HEK293T (cell line): ENCODE results near the gene TXLNA.

Experiments
- CTCF ChIA-PET: fragments of 350-600 bp; formaldehyde crosslinking; extraction: SDS; loops from one replicate; lab custom pipeline; 2021; ENCODE audit warnings: antibody characterized with exemption, inconsistent platforms; lab: Yijun Ruan, JAX
- POLR2A ChIA-PET: fragments of 350-600 bp; formaldehyde crosslinking; extraction: SDS; loops from one replicate; lab custom pipeline; 2020; ENCODE audit warnings: antibody characterized with exemption, inconsistent platforms; lab: Yijun Ruan, JAX
- DNase-seq: peaks from one replicate; pipeline ENCODE4 v3.0.0; 2012; ENCODE audit warnings: mixed read lengths; ENCODE audit errors: extremely low spot score
- ARNT ChIP-seq: fragments of 450-650 bp; IDR thresholded peaks from 2 replicates; pipeline ENCODE4 v1.6.1; 2017; ENCODE audit warnings: mild to moderate bottlenecking
- BHLHE40 ChIP-seq: fragments of 450-650 bp; IDR thresholded peaks from 2 replicates; pipeline ENCODE4 v1.6.1; 2016; ENCODE audit warnings: mild to moderate bottlenecking, moderate library complexity, borderline replicate concordance
- CTBP1 ChIP-seq: fragments of 450-650 bp; IDR thresholded peaks from 2 replicates; pipeline ENCODE4 v1.6.1; 2016; ENCODE audit warnings: borderline replicate concordance
- ELF4 ChIP-seq: fragments of 450-650 bp; IDR thresholded peaks from 2 replicates; pipeline ENCODE4 v1.6.1; 2017; ENCODE audit warnings: antibody characterized with exemption
- FOXA1 ChIP-seq: fragments of 450-650 bp; IDR thresholded peaks from 2 replicates; pipeline ENCODE4 v1.6.1; 2016; ENCODE audit warnings: mild to moderate bottlenecking
- FOXK2 ChIP-seq: fragments of 450-650 bp; IDR thresholded peaks from 2 replicates; pipeline ENCODE4 v1.6.1; 2016; ENCODE audit warnings: mild to moderate bottlenecking
- FOXM1 ChIP-seq: fragments of 450-650 bp; IDR thresholded peaks from 2 replicates; pipeline ENCODE4 v1.6.1; 2017; ENCODE audit warnings: mild to moderate bottlenecking, borderline replicate concordance
- HDGF ChIP-seq: fragments of 450-650 bp; IDR thresholded peaks from 2 replicates; pipeline ENCODE4 v1.6.1; 2017; ENCODE audit warnings: antibody characterized with exemption, borderline replicate concordance
- L3MBTL2 ChIP-seq: fragments of 450-650 bp; conservative IDR thresholded peaks from 2 replicates; pipeline ENCODE4 v1.6.1; 2016; ENCODE audit warnings: mild to moderate bottlenecking
- LEF1 ChIP-seq: fragments of 450-650 bp; IDR thresholded peaks from 2 replicates; pipeline ENCODE4 v1.6.1; 2017; ENCODE audit warnings: mild to moderate bottlenecking, borderline replicate concordance
- NFRKB ChIP-seq: fragments of 450-650 bp; IDR thresholded peaks from 2 replicates; pipeline ENCODE4 v1.6.1; 2016; ENCODE audit warnings: mild to moderate bottlenecking, moderate library complexity
- SP1 ChIP-seq: fragments of 450-650 bp; IDR thresholded peaks from 2 replicates; pipeline ENCODE4 v1.6.1; 2017
- SUZ12 ChIP-seq: fragments of 450-650 bp; IDR thresholded peaks from 2 replicates; pipeline ENCODE4 v1.6.1; 2016; ENCODE audit warnings: mild to moderate bottlenecking
- TARDBP ChIP-seq: fragments of 450-650 bp; IDR thresholded peaks from 2 replicates; pipeline ENCODE4 v1.6.1; 2016
- ZNF384 ChIP-seq: fragments of 450-650 bp; IDR thresholded peaks from 2 replicates; pipeline ENCODE4 v1.6.1; 2016
- TF ChIP-seq, protein P1 (sequence below): fragments of 450-650 bp; IDR thresholded peaks from 2 replicates; pipeline ENCODE4 v1.6.1; 2016

The TXLNA gene

DNA sequence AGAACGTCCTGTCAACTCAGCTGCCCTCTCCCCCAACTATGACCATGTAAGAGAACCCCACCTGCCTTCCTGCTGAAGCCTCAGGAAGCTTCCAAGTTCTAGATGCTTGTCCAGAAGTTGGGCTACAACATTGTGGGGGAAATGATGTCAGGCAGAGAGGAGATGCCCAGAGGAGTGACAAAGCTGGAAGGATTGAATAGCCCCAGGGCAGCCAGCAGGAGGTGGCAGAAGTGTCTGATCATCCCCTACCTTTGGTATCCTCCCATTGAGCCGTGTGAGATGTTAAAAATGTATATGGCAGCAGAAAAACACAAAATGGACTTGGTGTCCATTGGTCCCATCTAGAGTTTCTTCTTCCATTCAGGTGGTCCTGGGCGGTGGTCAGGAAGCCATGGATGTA is 49.3 kb downstream of the TXLNA start:
- ChIA-PET POLR2A (interaction anchor here (1.1 to 1.3 kb wide), 3 partner anchors 8 to 197 kb away, joined by 3 to 4 read pairs (median 3); no protein-coding TSS in a partner anchor), CTCF (no interaction called here)
- no peak for DNase-seq
- no peak for TF ChIP-seq SP1
- TF ChIP-seq FOXM1 = no peak
- TF ChIP-seq NFRKB = no peak
- no peak for TF ChIP-seq ARNT
- TF ChIP-seq CTBP1 = no peak
- no peak for TF ChIP-seq ELF4
- no peak for TF ChIP-seq ZNF384
- TF ChIP-seq HDGF = no peak
- TF ChIP-seq TARDBP = no peak
- no peak for TF ChIP-seq L3MBTL2

DNA sequence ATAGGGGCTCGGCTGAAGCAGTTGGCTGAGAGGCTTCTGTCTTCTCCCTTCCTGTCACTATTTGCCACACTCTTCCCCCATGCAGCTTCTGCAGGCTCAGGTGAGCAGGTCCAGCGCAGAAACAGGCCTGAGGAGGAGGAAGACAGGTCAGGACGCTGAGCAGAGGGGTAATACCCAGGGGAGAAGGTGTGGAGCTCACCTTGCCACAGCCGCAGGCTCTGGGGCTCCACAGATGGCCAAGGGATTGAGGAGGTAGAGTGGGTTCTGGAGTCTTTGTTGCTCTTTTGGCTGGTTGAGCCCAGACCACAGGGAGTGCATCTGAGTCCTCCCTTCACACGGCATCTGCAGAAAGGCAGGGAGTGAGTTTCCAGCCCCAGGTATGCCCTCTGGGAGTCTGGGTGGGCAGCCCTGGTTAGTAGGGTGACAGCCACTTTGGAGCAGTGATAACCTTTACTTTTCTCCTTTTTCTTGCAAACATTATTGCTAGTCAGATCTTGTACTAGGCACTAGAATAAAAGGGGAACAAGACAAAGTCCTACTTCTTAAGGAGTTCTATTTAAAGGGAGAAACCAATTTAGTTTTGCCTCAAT is 52.5 kb downstream of the TXLNA start:
- POLR2A ChIA-PET = interaction anchor here (0.7 kb wide), 1 partner anchor 52 kb away, joined by 3 read pairs; the partner anchor contains the start of gene TXLNA
- no peak for DNase-seq
- no peak for TF ChIP-seq FOXA1
- no peak for TF ChIP-seq ARNT
- TF ChIP-seq BHLHE40 = no peak
- no peak for TF ChIP-seq FOXK2
- TF ChIP-seq TARDBP = no peak
- TF ChIP-seq L3MBTL2 = no peak
- TF ChIP-seq FOXM1 = no peak
- TF ChIP-seq, protein P1, sequence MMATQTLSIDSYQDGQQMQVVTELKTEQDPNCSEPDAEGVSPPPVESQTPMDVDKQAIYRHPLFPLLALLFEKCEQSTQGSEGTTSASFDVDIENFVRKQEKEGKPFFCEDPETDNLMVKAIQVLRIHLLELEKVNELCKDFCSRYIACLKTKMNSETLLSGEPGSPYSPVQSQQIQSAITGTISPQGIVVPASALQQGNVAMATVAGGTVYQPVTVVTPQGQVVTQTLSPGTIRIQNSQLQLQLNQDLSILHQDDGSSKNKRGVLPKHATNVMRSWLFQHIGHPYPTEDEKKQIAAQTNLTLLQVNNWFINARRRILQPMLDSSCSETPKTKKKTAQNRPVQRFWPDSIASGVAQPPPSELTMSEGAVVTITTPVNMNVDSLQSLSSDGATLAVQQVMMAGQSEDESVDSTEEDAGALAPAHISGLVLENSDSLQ = no peak
- TF ChIP-seq LEF1 = no peak
- no peak for TF ChIP-seq SP1
- TF ChIP-seq HDGF = no peak
- no peak for TF ChIP-seq ELF4
- TF ChIP-seq SUZ12 = no peak
- no peak for TF ChIP-seq NFRKB
- TF ChIP-seq ZNF384 = no peak
- TF ChIP-seq CTBP1 = no peak
- CTCF ChIA-PET = no interaction called here

DNA sequence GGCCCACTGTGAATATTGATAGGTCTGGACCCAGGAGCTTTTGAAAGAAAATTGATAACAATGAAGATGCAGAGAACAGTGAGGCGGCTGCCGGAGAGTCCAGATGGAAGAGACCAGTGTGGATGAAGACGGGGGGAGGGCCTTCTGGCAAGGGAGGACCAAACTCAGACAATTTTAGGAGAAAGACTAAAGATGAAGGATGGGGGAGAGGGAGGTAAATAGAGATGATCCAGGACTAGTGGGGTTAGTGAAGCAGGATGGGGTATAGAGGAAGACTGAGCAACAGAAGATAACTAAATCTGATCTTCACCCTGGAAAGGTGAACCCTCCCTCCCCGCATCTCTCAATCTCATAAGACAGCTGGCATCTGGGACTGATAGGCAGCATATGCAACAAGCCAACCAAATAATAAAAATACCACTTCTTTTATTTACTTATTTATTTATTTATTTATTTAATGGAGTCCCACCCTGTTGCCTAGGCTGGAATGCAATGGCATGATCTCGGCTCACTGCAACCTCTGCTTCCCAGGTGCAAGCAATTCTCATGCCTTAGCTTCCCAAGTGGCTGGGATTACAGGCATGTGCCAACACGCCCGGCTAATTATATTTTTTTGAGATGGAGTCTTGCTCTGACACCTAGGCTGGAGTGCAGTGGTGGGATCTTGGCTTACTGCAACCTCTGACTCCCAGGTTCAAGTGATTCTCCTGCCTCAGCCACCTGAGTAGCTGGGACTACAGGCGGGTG is 53.3 kb downstream of the TXLNA start:
- no peak for DNase-seq
- ChIA-PET POLR2A (interaction anchor here (0.7 kb wide), 1 partner anchor 53 kb away, joined by 3 read pairs; the partner anchor contains the start of gene TXLNA), CTCF (no interaction called here)
- TF ChIP-seq BHLHE40 = peak; percentile 20; the same call in 1 of the 2 replicates
- no peak for TF ChIP-seq LEF1
- TF ChIP-seq FOXM1 = no peak

DNA sequence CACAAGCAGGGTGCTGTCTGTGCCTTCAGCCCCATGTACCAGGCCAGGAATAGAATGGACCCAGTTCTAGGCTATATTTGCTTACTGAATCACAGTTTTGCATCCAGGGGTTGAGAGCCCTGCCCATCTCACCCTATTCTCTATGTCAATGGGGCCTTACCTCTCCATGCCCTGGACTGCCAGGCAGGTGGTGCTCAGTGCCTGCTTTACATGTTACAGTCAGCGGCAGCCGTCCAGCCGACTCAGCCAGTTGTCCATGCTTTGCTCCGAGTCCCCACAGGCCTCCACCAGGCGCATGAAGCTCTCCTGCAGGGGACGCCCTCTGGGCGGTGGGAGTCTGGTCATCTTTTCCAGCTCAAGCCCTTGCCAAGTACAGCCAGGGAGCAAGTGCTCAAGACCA is 55.3 kb downstream of the TXLNA start:
- DNase-seq = no peak
- no peak for TF ChIP-seq ARNT
- no peak for TF ChIP-seq FOXM1
- TF ChIP-seq, protein P1 = no peak
- TF ChIP-seq ZNF384 = no peak
- TF ChIP-seq L3MBTL2 = no peak
- TF ChIP-seq SUZ12 = no peak
- TF ChIP-seq FOXK2 = no peak
- TF ChIP-seq ELF4 = no peak
- TF ChIP-seq HDGF = no peak
- no peak for TF ChIP-seq FOXA1
- no peak for TF ChIP-seq SP1
- TF ChIP-seq BHLHE40 = no peak
- no peak for TF ChIP-seq LEF1
- TF ChIP-seq TARDBP = no peak
- no peak for TF ChIP-seq CTBP1
- TF ChIP-seq NFRKB = no peak
- CTCF ChIA-PET = interaction anchor here (0.6 kb wide), 1 partner anchor 19 kb away, joined by 5 read pairs; no protein-coding TSS in a partner anchor
- POLR2A ChIA-PET = no interaction called here

DNA sequence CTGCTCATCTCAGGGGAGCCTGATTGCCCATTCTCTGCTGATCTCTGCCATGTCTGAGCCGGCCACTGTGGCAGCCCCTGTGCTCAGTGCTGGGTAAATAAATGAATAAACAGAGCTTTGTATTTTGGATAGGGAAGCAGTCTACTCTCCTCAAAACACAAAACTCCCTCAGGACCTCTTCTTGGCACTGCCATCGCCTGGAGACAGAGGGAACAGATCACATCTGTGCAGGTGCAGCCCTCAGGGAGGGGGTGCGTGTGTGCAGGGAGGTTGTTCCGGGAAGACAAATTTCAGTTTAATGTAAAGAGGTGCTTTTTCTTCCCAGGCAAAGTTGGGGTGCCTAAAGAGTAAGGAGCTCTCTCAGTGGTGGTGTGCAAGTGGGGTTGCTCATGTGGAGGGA is 59.9 kb downstream of the TXLNA start:
- TF ChIP-seq ELF4 = no peak
- no peak for TF ChIP-seq FOXA1
- no peak for TF ChIP-seq SUZ12
- TF ChIP-seq TARDBP = no peak
- no peak for TF ChIP-seq NFRKB
- TF ChIP-seq L3MBTL2 = no peak
- no peak for TF ChIP-seq ARNT
- TF ChIP-seq CTBP1 = no peak
- TF ChIP-seq BHLHE40 = no peak
- no peak for TF ChIP-seq HDGF
- TF ChIP-seq LEF1 = no peak
- no peak for TF ChIP-seq SP1
- no peak for DNase-seq
- ChIA-PET POLR2A (interaction anchor here (2.2 kb wide), 1 partner anchor 9 kb away, joined by 8 read pairs; no protein-coding TSS in a partner anchor), CTCF (interaction anchor here (0.8 kb wide), 1 partner anchor 9 kb away, joined by 6 read pairs; no protein-coding TSS in a partner anchor)

DNA sequence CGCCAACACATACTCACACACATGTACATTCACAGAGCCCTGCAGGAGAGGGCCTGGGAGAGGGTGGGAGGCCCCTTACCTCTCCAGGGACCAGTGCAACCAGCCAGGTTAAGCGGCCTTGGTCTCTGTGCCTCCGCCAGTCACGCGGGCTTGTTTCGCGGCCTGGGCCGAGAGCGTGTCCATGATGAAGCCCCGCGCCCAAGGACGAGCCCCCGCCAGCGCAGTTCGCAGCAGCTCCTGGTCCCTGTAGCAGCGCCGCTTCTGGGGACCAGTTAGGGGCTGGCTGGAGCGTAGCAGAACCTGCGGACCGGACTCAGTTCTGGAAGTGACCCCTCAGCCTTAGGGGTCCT is 60.3 kb downstream of the TXLNA start:
- ChIA-PET CTCF (interaction anchor here (0.8 kb wide), 1 partner anchor 9 kb away, joined by 6 read pairs; no protein-coding TSS in a partner anchor), POLR2A (interaction anchor here (2.2 kb wide), 1 partner anchor 9 kb away, joined by 8 read pairs; no protein-coding TSS in a partner anchor)
- TF ChIP-seq FOXM1 (no peak), TARDBP (no peak), HDGF (no peak), L3MBTL2 (no peak), ELF4 (no peak), FOXK2 (no peak), SUZ12 (no peak), ARNT (no peak), BHLHE40 (no peak), SP1 (no peak), CTBP1 (no peak)
- TF ChIP-seq, protein P1 = no peak
- no peak for DNase-seq
